Measurements from ENCODE around the gene CAMKK2.

GRCh38 chr12:121263206-121263935, 33.1 kb downstream of the CAMKK2 start:
- TF ChIP-seq CTCF (conservative IDR thresholded peaks at IDR 0.05; ENCODE audit: low read length) (no peak), EZH2phosphoT487 (IDR thresholded peaks at IDR 0.05; ENCODE audit: borderline replicate concordance) (no peak)
